CD1c-positive myeloid dendritic cell (primary cell): ENCODE data around the gene PPP1R13B.

Experiments
- DNase-seq: peaks from one replicate; pipeline ENCODE4 v3.0.0-alpha.2; 2016; ENCODE audit errors: extremely low spot score

PPP1R13B gene

DNA sequence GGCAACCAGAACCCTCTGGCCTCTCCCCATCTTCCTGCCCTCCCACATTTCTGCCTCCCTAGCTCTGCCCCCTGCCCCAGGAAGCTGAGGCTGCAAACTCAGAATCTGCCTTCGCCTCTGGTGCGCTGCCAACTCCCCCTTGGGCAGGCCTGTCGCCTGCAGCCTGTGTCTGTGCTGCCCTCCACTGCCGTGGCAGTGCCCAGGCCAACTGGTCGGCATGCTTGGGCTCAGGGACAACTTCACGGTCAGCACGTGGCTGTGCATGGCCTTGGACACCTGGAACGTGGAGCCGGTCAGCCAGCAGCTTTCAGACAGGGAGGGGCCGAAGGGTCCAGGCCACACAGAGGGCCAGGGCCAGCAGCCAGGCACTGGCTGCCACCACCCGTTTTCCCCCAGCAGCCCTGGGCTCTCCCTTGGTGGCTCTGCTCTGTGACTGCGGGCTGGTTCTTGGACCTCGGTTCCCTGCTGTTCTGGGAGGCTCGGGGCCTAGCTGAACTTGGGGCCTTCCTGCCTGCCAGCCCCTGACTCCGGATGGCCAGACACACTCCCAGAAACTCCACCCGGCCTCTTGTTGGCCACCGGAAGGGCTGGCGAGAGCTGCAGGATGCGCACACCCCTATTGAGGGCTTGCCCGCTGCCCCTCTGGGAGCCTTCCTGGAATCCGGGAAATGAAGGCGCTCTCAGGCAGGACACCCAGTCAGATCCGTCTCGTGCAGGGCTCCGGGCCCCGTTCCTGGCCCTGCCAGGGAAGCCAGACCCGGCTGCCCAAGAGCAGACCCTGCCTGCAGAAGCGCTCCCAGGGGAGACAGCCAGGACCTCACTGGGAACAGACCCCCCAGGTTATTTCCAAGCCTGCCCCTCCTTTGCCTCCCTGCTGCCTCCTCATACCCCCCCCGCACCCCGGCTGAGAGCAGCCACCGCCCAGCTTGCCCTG is 34.2 kb upstream of the PPP1R13B start:
- DNase-seq: no peak

DNA sequence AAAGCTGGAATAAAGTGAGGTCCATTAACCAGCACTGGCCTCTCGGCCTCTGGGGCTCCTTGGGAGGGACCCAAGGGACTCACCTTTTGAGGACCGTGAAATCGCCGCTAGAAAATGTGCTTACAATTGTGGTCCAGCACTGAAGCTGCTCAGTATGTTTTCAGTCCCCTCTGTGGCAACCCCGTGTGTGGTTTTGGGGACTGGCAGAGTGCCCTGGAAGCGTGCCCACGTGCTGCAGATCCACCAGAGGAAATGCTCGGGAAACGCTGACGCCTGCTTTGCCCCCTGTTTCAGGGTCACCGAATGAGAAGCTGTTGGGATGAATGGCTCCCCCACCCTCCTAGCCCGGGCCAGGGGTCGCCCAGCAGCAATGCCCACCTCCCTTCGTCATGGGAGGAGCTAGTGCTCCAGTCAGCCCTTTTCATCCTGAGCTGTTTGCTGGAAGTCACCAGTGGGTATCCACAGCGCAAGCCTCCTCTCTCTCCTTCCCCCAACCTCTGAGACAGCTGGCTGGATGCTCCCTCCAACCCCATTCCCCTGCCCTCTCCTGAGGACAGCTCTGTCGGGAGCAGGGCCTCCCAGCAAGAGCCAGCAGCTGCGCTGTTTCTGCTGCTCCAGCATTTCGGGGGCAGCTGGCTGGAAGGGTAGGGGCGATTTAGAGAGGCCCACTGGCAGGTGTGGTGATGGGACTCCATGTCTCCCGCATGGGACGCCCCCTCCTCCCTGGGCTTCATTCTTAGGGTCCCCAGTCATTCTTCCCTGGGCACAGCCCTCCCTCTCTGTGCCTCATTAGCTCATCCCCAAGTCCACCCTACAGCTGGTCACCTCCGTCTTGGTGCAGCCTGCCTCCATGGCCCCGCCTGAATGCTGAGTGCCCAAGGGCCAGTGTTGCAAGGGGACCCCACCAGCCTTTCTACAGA is 33.2 kb upstream of the PPP1R13B start:
- peak; percentile 67 for DNase-seq

DNA sequence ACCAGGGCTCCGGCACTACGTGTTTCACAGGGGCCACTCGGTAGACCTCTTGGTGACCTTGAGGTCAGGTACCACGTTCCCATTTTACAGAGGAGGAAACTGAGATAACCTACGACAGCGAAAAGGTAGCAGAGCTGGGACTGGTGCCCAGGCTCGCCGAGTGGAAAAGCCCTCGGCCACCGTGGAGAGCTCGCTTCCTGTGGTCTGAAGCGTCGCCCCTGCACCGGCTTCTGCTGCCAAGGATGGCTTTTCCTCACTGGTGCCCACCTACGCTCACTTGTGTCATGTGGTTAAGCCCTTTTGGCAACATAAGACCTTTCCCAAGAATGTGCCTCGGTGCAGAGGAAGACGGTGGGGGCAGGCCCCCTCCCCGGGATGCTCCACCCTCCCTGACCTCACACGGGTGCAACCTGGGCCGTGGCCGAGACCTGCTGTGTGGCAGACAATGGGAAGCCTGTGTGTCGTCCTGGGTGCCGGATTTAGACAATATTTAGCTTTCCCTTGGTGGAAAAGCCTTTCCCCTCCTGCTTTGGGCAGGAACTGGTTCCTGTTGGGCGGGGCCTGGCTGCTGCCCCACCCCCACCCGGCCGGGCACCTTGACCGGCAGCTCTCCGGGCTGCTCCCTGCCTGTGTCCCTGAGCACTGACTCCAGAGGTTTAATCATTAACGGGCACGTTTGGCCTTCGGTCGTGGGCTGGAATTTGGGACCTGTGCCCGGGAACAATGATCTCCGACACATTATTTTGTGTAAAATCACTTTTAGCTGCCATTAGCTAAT is 32.4 kb upstream of the PPP1R13B start:
- peak; percentile 57 for DNase-seq

DNA sequence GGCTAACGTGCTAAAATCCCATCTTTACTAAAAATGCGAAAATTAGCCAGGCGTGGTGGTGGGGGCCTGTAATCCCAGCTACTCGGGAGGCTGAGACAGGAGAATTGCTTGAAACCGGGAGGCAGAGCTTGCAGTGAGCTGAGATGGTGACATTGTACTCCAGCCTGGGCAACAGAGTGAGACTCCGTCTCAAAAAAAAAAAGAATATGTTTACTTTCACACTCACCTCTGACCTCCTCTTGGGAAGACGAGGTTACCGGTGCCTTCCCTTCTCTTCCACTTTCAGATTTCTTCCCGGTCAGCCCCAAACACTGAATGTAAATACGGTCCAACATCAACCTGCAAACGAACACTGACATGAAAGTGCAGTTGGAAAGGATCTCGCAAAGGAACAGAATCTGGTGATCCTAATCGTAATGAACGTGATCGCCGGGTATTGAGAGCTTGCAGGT is 31.8 kb upstream of the PPP1R13B start:
- DNase-seq: no peak

DNA sequence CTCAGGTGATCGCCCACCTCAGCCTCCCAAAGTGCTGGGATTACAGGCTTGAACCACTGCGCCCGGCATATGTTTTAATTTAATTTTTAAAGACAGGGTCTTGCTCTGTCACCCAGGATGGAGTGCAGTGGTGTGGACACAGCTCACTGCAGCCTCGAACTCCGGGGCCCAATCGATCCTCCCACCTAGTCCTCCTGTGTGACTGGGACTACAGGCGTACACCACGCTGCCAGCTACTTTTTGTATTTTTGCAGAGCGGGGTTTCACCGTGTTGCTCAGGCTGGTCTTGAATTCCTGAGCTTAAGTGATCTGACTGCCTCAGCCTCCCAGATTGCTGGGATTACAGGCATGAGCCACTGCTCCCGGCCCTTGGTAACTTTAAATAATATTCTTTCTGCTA is 30.8 kb upstream of the PPP1R13B start:
- DNase-seq: no peak

DNA sequence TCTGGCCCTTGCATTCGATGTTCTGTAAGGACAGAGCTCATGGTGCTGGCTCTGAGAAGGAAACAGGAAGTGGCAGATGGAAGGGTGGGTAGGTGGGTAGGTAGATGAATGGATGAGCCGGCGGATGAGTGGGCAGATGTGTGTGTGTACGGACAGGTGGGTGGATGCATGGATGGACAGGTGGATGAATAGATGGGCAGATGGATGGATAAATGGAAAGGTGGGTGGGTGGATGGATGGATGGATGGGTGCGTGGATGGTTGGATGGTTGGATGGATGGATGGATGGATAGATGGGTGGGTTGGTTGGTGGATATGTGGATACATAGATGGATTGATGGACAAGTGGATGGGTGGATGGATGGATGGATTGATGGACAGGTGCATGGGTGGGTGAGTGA is 27.6 kb upstream of the PPP1R13B start:
- DNase-seq: no peak

DNA sequence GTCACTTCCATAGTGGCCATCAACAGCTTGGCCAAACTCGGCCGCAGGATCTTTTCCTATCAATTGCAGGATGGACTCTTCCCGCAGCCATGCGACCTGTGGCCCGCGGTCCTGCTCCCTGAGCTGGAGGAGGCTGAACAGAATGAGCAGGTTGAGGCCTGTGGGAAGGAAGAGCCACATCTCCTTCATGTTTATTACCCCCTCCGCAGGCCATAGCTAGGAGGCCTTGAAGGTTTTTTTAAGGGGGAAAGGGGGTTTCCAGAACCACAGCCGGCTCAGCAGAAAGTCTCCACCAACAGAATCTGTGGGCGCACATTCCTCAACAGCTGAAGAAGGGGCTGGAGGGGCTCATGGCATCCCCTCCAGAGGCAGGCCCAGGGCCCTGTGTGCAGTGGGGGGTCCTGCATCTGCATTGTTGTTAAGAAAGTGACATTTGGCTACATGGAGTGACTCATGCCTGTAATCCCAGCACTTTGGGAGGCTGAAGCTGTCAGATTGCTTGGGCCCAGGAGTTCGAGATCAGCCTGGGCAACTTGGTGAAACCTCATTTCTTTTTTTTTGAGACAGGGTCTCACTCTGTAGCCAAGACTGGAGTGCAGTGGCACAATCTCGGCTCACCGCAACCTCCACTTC is 25.2 kb upstream of the PPP1R13B start:
- no peak for DNase-seq

DNA sequence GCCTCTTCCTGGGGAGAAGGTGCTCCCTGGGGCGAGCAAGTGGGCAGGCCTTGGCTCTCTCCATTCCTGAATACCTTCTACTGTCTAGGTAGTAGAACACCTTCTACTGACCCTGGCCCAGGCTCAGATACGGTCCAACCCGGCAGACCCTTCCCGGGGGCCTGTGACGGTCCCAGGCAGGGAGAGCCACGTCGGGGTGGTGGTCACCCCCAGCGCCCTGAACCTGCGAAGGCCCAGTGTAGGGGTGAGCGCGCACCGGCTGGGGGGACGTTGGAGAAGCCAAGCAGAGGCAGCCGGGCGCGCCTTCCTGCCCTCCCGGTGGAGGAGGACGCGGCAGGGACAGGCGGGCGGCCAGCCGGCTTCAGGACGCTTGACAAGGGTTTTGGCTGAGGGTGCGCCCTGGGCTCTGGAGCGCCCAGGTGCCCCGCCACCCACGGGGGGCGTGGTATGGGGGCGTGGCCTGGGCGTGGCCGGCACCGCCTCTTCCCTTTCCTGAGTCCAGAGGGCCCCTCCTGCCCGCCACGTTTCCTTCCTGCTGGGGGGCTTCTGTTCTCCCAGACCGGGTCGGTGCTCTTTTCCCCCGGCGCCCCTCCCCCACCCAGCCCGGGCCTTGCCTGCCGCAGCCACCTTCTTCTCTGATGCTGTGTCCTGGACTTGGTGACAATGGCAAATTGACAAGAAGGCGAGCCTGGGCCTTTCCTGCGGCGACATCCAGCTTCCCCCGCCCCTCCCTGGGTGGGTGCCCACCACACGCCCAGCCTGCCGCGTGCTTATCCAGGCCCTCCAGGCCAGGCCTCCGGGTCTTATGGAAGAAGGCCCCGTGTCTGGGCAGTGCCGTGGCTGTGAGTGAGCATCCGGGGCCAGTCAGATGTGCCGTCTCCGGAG is 24.5 kb upstream of the PPP1R13B start:
- DNase-seq: peak; percentile 37

DNA sequence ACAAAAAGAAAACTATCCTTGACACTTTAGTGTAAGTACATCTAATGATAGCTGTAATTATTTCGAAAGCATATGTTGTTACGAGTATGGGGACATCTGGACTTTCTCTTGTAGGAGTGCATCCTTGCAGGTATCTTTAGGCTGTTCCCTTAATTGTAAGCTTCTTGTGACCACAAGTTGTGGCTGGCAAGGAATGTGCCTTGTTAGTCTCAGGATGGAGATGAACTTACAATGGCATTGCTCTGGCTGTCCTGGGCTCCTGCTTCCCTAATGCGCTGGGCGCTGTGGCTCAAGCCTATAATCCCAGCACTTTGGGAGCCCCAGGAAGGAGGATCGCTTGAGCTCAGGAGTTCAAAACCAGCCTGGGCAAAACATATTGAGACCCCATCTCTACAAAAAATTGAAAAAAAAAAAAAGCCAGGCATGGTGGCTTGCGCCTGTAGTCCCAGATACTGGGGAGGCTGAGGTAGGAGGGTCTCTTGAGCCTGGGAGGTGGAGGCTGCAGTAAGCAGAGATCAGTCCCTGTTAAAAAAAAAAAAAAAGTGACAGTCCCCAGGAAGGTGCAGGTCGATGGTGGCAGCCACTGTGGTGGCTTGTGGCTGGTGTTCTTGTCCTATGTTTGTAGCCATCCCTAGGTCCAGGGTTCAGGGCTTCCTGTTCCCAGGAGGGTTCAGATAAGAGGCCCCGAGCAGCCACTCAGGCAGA is 23.7 kb upstream of the PPP1R13B start:
- DNase-seq: no peak

DNA sequence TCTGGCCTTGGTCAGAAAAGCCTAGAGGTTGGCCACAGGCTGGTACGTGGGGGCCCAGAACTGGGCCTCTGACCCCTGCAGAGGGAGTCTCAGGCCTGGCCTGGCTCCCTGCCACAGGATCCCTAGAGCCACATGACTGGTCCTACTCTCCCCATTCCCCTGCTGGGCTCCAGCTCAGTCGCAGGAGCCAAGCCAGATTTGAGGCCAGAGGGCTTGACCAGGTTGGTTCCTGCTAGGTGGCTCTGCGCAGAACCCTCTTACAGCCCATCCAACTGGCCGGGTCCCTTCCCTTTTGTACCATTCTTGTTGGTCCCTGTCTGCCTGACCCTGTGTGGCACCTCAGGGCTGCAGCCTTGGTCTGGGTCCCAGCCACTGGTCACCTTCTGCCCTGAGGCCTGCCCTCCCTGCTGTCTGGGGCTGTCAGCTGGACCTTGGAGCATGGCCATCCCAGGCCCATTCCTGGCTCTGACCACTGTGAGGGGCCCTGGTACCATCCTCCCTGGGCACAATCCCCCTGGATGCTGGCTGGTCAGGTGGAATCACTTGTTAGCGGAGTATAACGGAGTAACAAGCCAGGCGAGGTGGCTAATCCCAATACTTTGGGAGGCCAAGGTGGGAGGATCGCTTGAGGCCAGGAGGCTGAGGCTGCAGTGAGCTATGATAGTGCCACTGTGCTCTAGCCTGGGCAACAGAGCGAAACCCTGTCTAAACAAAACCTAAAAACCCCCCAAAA is 22.9 kb upstream of the PPP1R13B start:
- DNase-seq: no peak

DNA sequence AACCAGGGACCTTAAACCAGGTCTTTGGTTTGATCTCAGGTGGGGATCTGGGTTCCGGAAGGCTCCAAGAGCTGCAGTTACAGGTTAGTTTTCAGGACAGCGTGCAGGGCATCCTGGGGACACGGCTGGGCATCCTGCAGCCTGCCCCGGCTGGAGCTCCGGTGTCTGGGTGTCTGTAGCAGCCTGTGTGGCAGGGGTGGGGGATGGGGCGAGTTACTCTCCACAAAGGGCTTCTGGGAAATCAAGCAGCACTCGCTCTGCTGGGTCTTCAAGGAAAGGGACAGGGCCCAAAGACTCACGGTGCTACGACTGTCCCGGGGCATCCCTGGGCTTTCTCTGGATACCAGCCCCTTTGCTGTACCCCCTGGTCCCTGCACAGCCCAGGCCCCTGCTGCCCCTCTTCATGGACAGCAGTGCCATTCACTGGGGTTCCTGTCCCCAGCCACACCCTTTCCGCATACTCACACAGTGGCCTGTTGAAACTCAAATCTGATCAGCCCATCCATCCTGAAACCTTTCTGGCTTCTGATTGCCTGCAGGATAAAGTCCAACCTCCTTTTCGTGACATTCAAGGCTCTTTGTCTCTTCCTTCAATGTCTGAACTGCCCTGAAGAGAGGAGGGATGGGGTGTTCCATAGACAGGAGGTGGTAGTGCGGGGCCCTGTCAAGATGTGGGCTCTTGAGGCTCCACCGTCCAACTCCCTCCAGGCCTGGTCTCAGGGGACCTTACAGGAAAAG is 22.2 kb upstream of the PPP1R13B start:
- DNase-seq: no peak

DNA sequence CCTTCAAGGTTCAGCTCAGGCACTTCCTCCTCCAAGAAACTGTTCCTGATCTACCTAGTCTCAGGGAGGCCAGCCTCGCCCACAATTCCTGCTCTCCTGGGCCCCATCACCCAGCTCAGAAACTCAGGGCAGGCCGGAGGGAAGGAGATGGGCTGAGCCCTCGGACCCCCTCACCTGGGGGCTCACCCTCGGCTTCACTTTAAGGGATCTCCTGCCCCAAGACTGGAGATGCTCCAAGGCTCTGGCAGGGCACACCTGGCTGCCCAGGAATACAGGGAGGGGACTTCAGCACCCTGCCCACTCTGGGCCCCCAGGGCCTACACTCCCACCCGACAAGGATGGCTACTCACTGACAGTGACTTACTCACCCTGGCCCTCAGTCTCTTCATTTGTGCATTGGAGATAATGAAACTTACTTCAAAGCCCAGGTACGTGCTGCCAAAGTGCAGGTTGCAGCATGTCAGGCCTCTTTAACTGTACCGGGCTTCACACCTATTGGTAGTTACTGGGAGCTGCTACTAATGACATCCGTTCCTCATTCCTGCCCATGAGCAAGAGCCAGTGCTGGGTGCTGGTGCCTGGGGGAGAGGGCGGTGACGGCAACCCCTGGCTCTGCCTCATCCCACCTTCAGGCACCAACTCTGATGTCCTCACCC is 21.0 kb upstream of the PPP1R13B start:
- no peak for DNase-seq

DNA sequence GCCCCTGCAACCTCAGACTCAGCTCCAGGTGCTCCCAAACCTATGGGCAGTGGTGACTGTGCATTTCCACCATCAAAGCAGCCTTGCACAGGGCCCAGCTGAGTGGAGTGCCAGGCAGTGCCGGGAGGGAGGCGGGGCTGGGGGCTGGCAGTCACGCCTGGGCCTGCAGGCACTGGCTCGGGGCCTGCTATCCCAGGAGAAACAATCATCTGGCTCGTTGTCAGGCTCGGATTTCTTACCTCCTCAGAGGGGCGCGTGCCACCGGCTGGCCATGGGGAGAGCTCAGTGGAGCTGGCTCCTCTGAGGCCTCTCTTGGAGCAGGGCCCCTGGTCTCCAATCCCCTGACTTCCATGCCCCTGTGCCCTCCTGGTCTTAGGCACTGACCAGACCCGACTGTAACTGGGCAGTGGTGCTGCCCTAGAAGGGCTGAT is 20.2 kb upstream of the PPP1R13B start:
- DNase-seq: no peak

DNA sequence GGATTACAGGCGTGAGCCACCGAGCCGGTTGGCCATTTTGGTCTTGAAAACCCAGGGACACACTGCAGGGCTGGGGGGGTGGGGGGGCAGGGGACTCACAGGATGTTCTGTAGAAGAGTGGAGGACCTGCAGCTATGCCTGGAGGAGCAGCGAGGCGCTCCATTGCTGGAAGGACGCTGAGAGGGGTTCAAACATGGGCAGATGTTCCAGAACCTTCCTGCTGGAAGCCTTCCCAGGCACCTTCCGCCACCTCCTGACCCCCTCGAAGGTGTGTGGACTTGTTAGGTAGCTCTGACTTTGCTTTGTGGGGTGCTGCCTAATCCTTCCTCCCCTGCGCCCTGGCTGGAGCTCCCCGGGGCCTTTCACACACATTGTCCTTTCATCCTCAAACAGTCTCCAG is 19.6 kb upstream of the PPP1R13B start:
- DNase-seq: no peak

DNA sequence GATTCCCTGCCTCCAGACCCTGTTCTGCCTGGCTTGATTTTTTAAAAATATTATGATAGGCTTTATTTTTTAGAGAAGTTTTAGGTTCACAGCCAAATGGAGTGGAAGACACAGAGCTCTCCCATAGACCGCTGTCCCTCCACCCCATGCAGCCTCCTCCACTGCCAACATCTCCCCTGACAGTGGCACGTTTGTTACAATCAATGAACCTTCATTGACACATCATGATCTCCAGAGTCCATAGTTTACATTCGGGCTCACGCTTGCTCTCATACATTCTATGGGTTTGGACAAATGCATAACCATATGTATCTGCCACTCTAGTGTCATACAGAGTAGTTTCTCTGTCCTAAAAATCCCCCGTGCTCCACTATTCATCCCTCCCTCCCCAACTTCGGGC is 15.9 kb upstream of the PPP1R13B start:
- DNase-seq: no peak

DNA sequence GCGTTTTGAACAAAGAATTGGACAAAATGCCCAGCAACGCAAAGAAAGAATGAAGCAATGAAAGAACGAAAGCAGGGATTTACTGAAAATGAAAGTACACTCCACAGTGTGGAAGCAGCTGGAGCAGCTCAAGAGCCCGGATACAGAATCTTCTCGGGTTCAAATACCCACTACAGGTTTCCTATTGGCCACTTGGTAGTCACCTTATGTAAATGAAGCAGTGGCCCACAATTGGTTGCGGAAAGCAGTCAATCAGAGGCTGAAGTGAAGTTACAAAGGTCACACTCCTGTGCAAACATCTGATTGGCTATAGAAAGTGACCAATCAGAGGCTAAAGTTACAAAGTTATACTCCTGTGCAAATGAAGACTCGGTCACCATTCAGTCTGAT is 15.0 kb upstream of the PPP1R13B start:
- DNase-seq: no peak
